NCI-H1694 (cell line): Measurements from ENCODE around the gene AGBL5.
"Not testable (repeated sequence)": the region's sequence is repeated elsewhere in the genome, so short reads cannot be mapped to it uniquely, and the experiment has no call there.

Experiments
- DNase-seq: peaks from one replicate; lab custom pipeline; 2025; lab: John Stamatoyannopoulos, UW

Gene AGBL5

GRCh38 chr2:27053321-27053720 is 1.9 kb downstream of the AGBL5 start:
- no peak for DNase-seq

DNA sequence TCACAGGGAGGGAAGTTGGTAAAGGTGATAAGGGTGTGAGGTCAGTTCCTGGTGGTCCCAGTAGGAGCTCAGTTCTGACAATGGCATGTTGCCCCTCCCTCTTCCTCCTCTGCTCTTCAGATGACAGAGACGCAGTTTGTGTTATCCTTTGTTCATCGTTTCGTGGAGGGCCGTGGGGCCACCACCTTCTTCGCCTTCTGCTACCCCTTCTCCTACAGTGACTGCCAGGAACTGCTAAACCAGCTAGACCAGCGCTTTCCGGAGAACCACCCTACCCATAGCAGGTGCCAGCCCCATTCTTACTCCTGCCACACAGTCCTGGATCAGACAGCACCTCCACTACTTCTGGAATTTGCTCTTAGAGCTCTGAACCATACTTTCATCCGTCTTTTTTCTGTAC is 2.3 kb downstream of the AGBL5 start:
- no peak for DNase-seq

DNA sequence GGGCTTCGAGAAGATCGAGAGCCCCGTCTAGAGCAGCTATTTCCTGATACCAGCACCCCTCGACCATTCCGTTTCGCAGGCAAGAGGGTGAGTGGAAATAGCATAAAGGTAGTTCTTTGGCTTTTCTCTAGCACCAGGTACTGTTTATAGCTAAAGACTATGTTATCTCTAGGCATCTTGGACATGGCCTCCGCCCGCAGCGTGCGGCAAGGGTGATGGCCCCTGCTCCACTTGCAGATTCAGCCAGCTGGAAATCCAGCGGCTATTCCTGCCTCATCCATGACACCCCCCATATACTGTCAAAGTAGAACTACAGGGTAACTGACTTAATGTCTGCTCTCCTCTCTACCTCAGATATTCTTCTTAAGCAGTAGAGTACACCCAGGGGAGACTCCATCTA is 3.3 kb downstream of the AGBL5 start:
- DNase-seq: no peak

DNA sequence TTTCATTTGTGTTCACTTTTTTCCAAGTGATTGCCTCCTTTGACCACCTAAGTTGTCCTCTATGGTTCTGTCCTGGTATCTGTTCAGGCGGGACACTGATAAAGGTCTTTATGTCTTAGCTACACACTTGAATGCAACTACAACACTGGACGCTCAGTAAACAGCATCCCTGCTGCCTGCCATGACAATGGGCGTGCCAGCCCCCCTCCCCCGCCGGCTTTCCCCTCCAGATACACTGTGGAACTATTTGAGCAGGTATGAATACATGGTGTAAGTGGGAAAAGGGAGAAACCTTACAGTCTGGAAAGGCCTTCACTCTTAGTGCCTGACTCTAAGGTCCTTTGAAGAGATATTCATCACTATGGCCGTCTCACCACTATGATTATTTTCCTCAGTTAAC is 5.7 kb downstream of the AGBL5 start:
- DNase-seq: no peak

- DNase-seq: no peak
These were observed 6.7 kb downstream of the AGBL5 start for GRCh38 chr2:27058210-27058609.

DNA sequence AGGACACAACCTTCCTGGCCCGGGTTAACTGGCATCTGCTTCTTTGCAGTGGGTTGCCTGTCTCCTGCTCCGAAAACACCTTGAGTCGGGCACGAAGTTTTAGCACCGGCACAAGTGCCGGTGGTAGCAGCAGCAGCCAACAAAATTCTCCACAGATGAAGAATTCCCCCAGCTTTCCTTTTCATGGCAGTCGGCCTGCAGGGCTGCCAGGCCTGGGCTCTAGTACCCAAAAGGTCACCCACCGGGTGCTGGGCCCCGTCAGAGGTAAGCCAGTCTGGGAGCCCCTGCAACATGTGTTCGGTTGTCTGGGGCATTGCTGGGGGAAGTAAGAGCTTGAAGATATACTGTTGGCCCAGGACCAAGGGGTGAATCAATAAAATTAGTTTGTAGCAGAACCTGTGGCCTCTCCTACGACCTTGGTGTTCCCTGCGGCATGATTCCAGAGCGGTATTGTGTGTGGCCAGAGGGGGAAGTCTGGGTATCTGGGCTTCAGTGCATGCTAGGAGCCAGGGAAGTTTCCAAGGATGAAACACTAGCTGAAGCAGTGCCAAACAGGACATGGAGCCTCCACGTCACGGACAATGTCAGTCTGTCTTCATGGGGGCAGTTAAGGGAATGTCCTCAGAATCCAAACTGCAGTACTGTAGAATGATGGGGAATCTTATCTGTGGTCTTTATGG is 7.8 kb downstream of the AGBL5 start:
- no peak for DNase-seq

DNA sequence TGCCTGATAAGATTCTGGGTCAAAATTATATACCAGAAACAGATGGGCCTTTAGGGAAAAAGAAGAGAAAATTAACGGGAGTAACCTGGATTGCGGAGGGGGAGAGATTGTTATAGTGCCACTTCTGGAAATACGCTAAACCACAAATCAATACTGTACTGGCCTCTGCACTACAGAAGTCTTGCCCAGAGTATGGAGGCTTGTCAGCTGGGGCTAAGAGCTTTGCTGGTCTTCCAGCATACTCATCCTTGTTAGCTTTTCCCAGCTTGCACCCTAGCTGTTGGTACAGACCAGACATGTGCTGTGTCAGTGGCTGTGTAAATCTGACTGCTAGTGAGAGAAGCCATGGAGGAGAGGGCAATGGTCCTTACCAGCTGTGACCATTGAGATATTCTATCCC is 8.9 kb downstream of the AGBL5 start:
- DNase-seq: no peak

GRCh38 chr2:27065128-27065527 is 13.7 kb downstream of the AGBL5 start:
- no peak for DNase-seq

DNA sequence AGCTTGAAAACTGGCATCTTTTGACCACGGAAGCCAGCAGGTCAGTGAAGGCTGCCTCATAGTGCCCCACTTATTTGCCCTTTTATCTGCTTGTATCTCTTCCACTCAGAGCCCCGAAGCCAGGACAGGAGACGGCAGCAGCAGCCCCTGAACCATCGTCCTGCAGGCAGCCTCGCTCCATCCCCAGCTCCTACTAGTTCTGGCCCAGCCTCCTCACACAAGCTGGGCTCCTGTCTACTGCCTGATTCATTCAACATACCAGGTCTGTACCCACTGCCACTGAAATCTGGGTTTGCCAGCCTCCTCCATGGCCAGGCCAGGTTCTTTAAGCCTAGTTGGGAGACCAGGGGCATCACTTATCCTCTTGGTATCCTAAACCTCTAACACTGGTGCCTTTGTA is 15.9 kb downstream of the AGBL5 start:
- no peak for DNase-seq

- no peak for DNase-seq
These were observed 18.0 kb downstream of the AGBL5 start for GRCh38 chr2:27069436-27069835.

- DNase-seq: no peak
These were observed 18.6 kb downstream of the AGBL5 start for GRCh38 chr2:27069961-27070618.

GRCh38 chr2:27070653-27071276 is 19.3 kb downstream of the AGBL5 start:
- DNase-seq: no peak

DNA sequence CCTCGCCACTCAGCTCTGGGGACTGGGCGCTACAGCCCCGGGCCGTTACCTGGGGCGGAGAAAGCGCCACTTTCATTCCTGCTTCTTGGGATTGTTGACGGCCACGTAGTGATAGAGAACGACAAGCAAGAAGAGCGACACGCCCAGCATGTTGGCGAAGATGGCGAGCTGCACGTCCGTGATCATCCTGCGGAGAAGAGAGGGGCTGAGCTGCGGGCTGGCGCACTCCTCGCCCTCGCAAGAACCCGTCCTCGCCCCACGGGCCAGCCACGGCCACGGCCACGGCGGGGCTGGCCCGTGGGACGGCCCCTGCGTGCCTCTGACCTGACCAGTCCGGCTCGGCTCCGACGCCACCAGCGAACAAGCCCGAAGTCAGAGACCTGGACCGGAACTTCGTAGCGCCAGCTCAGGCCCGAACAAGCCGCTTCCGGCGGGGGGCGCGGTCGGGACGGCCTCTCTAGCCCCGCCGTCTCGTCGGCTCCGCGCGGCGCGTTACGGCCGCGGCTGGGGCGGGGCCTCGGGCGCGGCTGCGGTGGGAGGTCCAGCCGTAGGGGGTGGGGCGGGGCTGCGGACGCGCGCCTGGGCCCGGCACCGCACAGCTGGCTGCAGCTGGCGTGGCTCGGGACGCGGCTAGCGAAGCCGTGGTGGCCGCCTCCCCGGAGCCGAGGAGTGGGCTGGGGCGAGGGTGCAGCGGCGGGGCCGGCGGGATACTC is 20.0 kb downstream of the AGBL5 start, which contains the start of gene OST4:
TSS of gene OST4 (minus strand) at position 378 of the 713 bp plus-strand sequence.
- DNase-seq: peak; percentile 59

DNA sequence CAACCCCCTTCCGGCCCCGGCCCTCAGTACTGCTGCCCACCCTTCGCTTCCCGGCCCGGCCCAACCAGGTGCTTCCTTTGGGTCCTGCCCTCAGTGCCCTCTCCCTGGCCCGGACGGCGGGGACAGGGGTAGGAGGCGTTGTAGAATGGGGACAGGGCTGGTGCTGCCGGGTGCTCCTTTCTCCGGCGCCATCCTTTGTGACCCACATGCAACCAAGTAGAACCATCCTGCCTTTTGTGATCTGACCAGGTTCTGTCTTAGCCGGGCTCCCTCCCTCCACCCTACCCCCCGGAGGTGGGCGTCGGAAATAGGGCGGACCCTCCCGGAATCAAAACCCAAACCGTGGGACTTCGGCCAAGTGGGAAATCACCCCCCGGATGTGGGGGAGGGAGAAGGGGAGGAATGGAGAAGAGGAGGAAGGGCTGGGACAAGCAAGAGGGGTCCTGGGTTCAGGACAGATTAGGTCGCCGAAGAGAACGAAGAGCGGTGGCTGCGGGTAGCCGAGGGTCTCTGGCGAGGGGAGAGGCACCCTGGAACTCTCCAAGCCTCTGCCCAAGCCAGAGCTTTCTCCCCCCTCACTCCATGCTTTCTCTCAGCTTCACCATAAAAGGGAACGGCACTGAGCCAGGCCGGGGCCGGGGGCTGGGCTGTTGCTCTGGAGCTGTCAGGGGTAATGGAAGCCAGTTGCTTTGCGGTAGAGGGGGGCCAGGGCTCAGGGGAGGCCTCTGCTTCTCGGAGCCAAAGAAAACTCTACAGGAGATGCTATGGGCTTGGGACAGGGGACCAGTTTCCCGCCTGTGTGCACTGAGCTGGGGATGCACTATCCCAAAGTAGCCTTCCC is 20.7 kb downstream of the AGBL5 start:
- DNase-seq: no peak

DNA sequence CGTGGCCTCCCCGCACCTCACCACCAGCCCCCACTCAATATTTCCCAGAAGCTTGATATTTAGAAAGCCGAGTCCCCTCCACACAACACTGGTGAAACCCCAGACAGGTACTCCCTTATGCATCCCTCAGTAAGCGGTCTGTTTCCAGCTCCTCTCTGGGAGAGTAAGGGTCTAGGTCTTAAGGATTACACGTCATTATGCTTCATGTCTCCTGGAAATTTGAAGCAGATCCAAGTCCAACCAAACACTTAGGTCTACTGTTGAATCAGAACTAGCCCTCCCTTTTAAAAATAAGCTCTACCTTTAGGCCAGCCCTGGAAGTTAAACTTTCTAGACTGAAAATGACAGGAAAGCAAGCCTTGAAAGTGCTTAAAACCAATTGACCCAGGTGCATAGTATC is 21.5 kb downstream of the AGBL5 start:
- DNase-seq: no peak

DNA sequence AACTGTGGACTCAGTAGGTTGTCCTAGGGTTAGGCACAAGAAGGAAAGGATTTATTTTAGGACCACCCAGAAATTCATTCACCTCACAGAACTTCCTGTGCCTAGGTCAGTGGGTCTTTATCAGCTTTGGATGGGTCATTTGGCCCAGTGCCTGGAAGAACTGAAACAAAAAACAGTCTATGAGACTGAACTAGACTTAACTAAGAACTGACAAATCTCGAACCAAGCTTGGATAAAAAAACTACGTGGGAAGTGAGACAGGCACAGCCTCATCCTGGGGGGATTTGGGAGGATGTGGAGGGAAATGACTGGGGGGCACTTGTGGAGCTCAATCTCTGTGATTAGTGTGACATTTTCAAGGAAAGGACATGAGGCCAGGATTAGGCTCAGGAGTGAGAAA is 22.3 kb downstream of the AGBL5 start:
- DNase-seq: no peak

DNA sequence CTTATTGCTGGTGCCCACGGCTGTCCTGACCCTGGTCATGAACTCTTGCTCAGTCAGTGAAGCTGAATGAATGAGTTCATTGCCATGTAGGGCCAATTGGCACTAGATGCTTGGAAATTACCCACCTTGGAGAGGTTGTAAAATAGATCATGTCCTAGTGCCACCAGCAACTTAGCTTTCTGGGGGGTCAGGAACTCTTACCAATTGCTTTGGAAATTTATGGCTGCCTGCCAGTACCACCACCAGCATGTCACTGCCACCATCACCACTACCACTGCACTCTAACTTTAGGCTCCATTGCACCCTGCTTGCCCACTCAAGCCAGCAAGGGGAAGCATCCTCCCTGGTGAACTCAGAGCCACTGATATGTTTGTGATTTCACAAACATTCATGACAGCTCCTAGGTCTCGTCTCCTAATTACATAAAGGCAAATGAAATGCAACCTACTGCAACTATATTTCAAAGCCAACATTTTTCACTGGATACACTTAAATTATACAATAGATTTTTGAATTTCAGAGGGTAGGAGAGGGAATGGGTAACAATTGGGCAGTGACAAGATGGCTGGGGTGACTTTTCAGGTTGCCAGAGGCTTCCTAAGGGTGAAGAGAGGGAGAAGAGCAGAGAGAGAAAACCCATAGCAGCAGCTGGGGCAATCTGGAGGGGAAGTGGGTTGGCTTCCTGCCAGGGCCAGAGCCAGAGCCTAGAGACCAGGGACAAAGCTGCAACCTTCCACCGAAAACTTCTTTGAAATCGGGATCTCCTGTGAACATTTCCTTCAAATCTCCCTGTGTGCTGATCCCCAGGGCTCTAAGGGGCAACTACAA is 23.5 kb downstream of the AGBL5 start:
- DNase-seq: peak; percentile 50

GRCh38 chr2:27075566-27075871 is 24.1 kb downstream of the AGBL5 start:
- not testable (repeated sequence) for DNase-seq

DNA sequence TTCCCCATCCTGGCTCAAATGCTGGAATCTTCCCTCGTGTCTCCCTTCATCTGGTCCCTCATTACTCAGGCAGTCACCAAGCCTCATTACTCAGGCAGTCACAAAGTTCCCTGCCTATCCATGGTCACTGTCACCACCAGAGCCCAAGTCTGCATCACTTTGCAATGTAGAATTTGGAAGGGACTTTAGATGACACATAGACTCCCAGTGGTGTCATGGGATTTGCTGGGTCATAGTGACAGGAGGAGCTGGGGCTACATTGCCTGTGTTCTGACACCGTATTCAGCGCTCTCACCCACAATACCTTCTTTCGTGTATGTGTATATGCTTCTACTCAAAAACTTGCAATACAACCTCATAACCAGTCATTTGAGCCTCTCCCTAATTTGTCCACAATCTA is 24.9 kb downstream of the AGBL5 start:
- no peak for DNase-seq

- DNase-seq: no peak
These were observed 25.8 kb downstream of the AGBL5 start for GRCh38 chr2:27077231-27077630.
